ENCODE data around the gene PDE11A.

The PDE11A gene

DNA sequence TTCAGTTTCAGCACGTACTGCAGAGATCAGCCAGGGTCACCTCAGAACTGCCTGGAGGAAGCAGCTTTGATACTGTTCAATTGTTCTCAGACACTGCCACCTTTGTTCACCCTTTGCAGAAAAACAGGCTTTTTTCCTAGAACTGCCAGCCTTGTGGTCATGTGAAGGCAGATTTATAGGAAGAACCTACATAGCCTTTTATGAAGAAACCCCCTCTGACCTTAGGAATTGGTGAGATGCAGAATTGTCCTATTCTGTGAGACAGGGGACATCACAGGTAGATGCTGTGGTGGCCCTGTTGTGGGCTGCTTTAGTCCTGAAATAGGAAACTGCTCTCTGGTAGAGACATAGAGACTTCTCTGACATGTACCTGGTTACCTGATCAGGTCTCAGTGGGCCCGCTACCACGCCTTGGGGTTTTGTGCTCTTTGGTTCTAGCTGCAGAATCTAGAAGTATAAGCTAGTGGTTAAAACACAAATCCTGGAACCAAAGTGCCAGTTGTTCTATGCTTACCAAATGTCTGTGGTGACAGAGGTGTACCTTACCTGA lies 473.4 kb downstream of the PDE11A start:
- H3K4me3 ChIP-seq (ENCODE audit: extremely low read depth, insufficient read depth, low read length, poor library complexity, severe bottlenecking): no peak overlapping the region
- H3K4me1 ChIP-seq (ENCODE audit: control insufficient read depth, insufficient read depth, low read length, poor library complexity, severe bottlenecking): no peaks in the 10 kb centered on the region
- no peak overlapping the region for H3K27ac ChIP-seq (ENCODE audit: low read depth, low read length, severe bottlenecking)
- H3K9me3 ChIP-seq (ENCODE audit: control insufficient read depth, low read length): no peaks in the 10 kb centered on the region
- 71 to 91% methylated on average over 1 to 3 of the region's 3 CpGs for WGBS, 2 experiments (ENCODE audit: insufficient coverage in 2 of 2)
- H3K36me3 ChIP-seq (ENCODE audit: control insufficient read depth, insufficient read depth, low read length): no peaks in the 10 kb centered on the region

DNA sequence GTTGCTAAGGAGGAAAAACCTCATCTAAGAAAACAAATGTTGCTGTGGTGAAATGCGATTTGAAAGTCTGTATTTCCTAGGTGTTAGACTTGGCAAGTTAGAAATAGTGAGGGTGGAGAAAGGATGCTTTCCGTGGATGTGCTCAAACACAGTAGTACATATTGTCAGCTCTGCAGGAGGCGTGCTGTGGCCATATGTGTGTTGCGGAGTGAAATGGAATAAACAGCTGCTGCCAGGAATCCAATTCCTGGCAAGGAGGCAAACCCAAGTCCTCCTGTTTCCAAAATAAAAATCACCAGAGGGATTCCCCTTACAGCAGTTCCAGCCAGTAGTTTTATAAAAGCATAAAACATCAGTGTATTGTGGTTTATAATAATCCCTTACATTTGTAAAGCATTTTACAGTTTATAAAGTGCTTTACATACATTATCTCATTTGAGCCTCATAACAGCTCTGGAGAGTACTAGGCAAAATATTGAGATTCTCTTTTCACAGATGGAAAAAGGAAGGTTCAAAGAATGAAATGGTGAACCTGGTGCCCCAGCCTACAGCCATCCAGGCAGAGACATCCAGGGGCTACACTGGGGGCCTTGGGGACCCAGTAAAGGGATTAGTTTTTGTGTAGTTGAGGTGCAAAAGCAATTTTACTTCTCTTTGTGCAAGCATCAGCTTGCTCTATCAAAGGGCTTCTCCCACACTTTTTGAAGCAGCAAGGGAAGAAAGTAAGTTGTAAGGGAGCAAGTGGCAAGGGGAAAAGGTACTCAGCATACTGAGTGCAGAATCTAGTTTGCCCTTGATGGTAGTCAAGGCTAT lies 474.0 kb downstream of the PDE11A start:
- H3K4me1 ChIP-seq (ENCODE audit: control insufficient read depth, insufficient read depth, low read length, poor library complexity, severe bottlenecking): no peaks in the 10 kb centered on the region
- no peaks in the 10 kb centered on the region for H3K36me3 ChIP-seq (ENCODE audit: control insufficient read depth, insufficient read depth, low read length)
- no peak overlapping the region for H3K27ac ChIP-seq (ENCODE audit: low read depth, low read length, severe bottlenecking)
- 75 to 77% methylated on average over 2 to 3 of the region's 4 CpGs for WGBS, 2 experiments (ENCODE audit: insufficient coverage in 2 of 2)
- H3K9me3 ChIP-seq (ENCODE audit: control insufficient read depth, low read length): no peaks in the 10 kb centered on the region
- H3K4me3 ChIP-seq (ENCODE audit: extremely low read depth, insufficient read depth, low read length, poor library complexity, severe bottlenecking): no peak overlapping the region

DNA sequence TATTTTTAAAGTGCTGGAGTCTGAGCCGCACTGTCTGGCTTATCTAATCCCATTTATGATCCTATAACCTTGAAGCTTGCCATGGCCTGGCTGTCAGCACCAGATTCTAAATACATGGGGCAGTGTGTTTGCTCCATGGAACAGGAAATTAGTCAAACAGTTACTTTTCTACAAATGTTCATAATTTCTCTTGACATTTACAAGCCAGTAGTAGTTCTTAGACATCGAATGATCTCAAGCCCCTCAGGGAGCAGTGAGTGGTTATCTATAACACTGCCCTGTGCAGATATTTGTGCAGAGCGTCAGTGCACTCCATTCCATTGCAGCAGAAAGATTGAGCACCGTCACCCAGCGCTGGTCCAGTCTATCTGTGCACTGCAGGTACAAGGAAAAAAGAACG lies 474.8 kb downstream of the PDE11A start:
- no peak overlapping the region for H3K27ac ChIP-seq (ENCODE audit: low read depth, low read length, severe bottlenecking)
- no peaks in the 10 kb centered on the region for H3K36me3 ChIP-seq (ENCODE audit: control insufficient read depth, insufficient read depth, low read length)
- H3K9me3 ChIP-seq (ENCODE audit: control insufficient read depth, low read length): no peaks in the 10 kb centered on the region
- H3K4me1 ChIP-seq (ENCODE audit: control insufficient read depth, insufficient read depth, low read length, poor library complexity, severe bottlenecking): no peaks in the 10 kb centered on the region
- no peak overlapping the region for H3K4me3 ChIP-seq (ENCODE audit: extremely low read depth, insufficient read depth, low read length, poor library complexity, severe bottlenecking)
- 92 to 93% methylated on average over 5 to 6 of the region's 6 CpGs for WGBS, 2 experiments (ENCODE audit: insufficient coverage in 2 of 2)

DNA sequence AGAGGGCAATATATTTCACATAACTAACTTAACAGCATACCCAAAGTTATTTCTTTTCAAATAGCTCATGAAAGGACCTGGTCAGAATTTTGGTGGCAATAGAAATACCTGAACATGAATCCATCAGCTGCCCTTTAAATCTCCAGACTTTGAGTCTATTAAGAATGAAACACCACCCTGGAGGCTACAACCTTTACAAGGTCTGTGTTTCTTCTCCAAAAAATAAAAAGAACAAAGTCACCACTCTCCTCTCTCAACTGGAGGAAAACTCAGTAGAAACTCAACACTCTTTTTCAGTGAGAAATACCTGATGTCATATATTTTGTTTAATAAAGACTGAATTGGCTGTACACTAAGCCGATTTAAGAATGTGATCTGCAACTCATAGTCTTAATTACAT lies 475.7 kb downstream of the PDE11A start:
- Histone ChIP-seq H3K4me3 (ENCODE audit: extremely low read depth, insufficient read depth, low read length, poor library complexity, severe bottlenecking) (no peak overlapping the region), H3K36me3 (ENCODE audit: control insufficient read depth, insufficient read depth, low read length) (no peaks in the 10 kb centered on the region), H3K27ac (ENCODE audit: low read depth, low read length, severe bottlenecking) (no peak overlapping the region), H3K9me3 (ENCODE audit: control insufficient read depth, low read length) (no peaks in the 10 kb centered on the region), H3K4me1 (ENCODE audit: control insufficient read depth, insufficient read depth, low read length, poor library complexity, severe bottlenecking) (no peaks in the 10 kb centered on the region)
- no CpG with 5 or more reads among the region's 1 CpG for WGBS, 2 experiments (ENCODE audit: insufficient coverage in 2 of 2)

DNA sequence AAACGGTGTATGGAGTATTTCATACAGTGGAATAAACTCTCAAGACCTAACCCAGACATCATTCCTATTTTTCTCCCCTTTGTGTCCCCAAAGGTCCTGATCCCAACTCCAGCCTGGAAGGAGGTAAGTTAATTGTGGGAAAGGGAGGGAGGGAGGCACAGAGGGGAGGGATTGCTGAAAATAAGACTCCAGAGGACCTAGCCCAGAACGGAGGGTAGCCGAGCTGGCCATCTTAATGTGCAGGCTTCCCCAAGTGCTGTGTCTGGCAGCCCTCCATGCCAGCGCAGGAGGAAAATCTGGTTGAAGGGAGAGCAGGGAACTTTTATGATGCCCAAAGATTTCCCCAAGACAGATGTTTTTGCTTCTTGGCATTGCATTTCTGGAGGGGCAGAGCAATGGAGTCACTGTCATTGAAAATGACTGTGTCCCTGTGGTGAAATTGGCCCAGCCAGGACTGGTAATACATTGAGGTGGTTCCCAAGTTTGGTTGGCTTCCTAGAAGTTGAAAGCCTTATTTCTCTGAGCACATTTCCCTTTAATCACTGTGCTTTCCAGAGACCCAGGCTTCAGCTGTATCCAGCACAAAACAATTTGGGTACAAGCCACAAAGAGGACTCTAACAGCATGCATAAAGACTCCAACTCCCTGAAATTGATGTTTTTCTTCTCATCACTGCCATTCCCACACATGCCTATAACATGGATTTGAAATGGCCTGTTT lies 477.3 kb downstream of the PDE11A start:
- Histone ChIP-seq H3K4me1 (ENCODE audit: control insufficient read depth, insufficient read depth, low read length, poor library complexity, severe bottlenecking) (no peaks in the 10 kb centered on the region), H3K27ac (ENCODE audit: low read depth, low read length, severe bottlenecking) (no peak overlapping the region)
- 94 to 100% methylated on average over 2 to 3 of the region's 4 CpGs for WGBS, 2 experiments (ENCODE audit: insufficient coverage in 2 of 2)

DNA sequence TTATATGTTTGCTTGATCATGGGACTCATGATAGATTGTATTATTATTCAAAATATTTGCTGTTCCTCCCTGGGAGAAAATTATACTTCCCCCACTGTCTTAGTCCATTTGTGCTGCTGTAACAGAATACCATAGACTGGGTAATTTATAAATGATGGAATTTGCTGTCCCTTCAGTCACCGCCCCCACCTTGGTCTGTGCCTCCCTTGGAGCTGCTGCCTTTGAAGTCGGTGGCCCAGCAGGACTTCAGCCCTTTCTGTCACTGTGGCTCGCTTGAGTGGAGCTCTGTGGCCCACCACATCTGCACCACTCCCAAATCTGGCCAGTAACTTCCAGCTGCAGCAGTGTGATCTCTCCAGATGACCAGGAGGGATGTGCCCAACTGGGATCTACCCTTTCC lies 479.2 kb downstream of the PDE11A start:
- no peak overlapping the region for H3K27ac ChIP-seq (ENCODE audit: low read depth, low read length, severe bottlenecking)
- no peaks in the 10 kb centered on the region for H3K9me3 ChIP-seq (ENCODE audit: control insufficient read depth, low read length)
- no peaks in the 10 kb centered on the region for H3K4me1 ChIP-seq (ENCODE audit: control insufficient read depth, insufficient read depth, low read length, poor library complexity, severe bottlenecking)
- 88% methylated on average over 2 of the region's 3 CpGs; no CpG with 5 or more reads in 1 of the 2 experiments for WGBS, 2 experiments (ENCODE audit: insufficient coverage in 2 of 2)
- H3K4me3 ChIP-seq (ENCODE audit: extremely low read depth, insufficient read depth, low read length, poor library complexity, severe bottlenecking): no peak overlapping the region
- no peaks in the 10 kb centered on the region for H3K36me3 ChIP-seq (ENCODE audit: control insufficient read depth, insufficient read depth, low read length)

More for the DNA sequence above, 477.3 kb downstream of the PDE11A start:
- H3K36me3 ChIP-seq (ENCODE audit: control insufficient read depth, insufficient read depth, low read length): no peaks in the 10 kb centered on the region
- H3K9me3 ChIP-seq (ENCODE audit: control insufficient read depth, low read length): no peaks in the 10 kb centered on the region
- no peak overlapping the region for H3K4me3 ChIP-seq (ENCODE audit: extremely low read depth, insufficient read depth, low read length, poor library complexity, severe bottlenecking)

DNA sequence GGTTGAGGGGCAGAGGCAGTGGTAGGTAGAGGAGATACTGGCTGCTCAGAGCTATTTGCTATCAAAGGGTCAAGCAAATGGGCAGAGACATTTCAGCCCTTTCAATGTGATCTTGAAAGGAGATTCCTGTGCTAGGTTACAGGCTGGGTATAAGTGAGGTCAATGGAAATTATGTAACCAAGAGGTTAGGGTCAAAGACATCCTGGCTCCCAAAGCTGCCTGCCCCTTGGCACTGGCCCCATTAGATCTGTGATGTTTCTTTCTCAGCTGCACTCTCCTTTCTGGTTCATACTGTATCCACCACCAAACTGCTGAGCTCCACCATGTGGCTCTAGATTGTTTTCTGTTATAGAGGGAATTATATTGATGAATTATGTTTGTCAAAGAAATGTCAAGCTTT lies 479.6 kb downstream of the PDE11A start:
- H3K9me3 ChIP-seq (ENCODE audit: control insufficient read depth, low read length): no peaks in the 10 kb centered on the region
- H3K4me3 ChIP-seq (ENCODE audit: extremely low read depth, insufficient read depth, low read length, poor library complexity, severe bottlenecking): no peak overlapping the region
- H3K4me1 ChIP-seq (ENCODE audit: control insufficient read depth, insufficient read depth, low read length, poor library complexity, severe bottlenecking): no peaks in the 10 kb centered on the region
- H3K27ac ChIP-seq (ENCODE audit: low read depth, low read length, severe bottlenecking): no peak overlapping the region
- H3K36me3 ChIP-seq (ENCODE audit: control insufficient read depth, insufficient read depth, low read length): no peaks in the 10 kb centered on the region

DNA sequence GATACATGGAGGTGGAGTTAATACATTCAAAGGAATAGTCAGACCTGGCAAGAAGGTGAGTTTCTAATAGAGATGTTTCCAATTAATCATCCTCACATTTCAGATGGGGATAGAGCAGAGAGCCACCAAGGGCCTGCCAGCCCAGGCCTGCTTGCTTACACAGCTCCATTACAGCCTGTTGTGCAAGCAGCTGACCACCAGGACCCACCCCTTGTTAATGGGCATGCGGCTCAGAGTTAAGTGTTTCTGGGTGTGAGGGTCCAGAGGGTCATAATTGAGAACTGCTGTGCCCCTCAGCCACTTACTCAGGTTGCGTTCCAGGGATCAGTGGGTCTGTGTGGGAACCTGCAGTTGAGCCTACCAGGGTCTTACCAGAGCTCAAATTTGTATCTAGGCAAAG lies 480.2 kb downstream of the PDE11A start:
- no peaks in the 10 kb centered on the region for H3K36me3 ChIP-seq (ENCODE audit: control insufficient read depth, insufficient read depth, low read length)
- no peaks in the 10 kb centered on the region for H3K4me1 ChIP-seq (ENCODE audit: control insufficient read depth, insufficient read depth, low read length, poor library complexity, severe bottlenecking)
- H3K9me3 ChIP-seq (ENCODE audit: control insufficient read depth, low read length): no peaks in the 10 kb centered on the region
- H3K4me3 ChIP-seq (ENCODE audit: extremely low read depth, insufficient read depth, low read length, poor library complexity, severe bottlenecking): no peak overlapping the region
- H3K27ac ChIP-seq (ENCODE audit: low read depth, low read length, severe bottlenecking): no peak overlapping the region
- 94 to 100% methylated on average over 2 of the region's 2 CpGs for WGBS, 2 experiments (ENCODE audit: insufficient coverage in 2 of 2)

DNA sequence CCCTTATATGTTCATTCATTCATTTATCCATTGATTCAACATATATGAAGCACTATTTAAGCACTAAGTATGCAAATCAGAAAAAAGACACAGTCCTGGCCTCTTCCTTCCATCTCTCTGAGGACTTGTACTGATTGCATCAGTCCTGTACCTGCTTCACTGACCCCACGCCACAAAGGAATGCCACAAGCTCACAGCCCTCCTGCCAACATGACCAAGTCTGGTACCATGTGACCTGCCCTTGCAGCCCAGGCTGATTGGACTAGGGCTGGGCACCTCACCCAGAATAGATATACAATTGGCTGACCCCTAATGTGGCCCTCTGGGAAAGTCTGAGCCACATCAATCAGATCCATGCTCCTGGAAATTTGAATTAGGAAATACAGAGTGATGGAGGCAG lies 483.4 kb downstream of the PDE11A start:
- Histone ChIP-seq H3K9me3 (ENCODE audit: control insufficient read depth, low read length) (no peaks in the 10 kb centered on the region), H3K27ac (ENCODE audit: low read depth, low read length, severe bottlenecking) (no peak overlapping the region), H3K36me3 (ENCODE audit: control insufficient read depth, insufficient read depth, low read length) (no peaks in the 10 kb centered on the region), H3K4me3 (ENCODE audit: extremely low read depth, insufficient read depth, low read length, poor library complexity, severe bottlenecking) (no peak overlapping the region), H3K4me1 (ENCODE audit: control insufficient read depth, insufficient read depth, low read length, poor library complexity, severe bottlenecking) (no peaks in the 10 kb centered on the region)
- WGBS, 2 experiments (ENCODE audit: insufficient coverage in 2 of 2): 83% methylated on average over 1 of the region's 1 CpG

DNA sequence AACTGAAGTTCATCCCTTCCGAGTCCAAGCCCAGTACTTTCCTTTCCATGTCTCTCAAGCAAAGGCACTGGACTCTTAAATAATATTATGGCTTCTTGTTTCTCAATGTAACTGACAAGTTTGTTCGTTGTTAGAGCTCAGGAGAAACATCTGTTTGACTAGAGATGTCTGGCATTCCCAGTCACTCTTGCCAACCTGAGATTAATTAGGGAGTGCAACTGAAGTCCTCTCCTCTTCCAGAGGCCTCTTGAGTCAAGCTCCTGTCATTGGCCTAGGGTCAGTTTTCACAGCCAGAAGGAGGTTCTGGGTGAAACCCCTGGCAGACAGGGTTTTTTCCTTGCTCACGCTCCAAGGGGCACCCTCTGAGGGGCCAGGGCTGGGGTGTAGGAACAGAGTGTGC lies 483.9 kb downstream of the PDE11A start:
- Histone ChIP-seq H3K4me1 (ENCODE audit: control insufficient read depth, insufficient read depth, low read length, poor library complexity, severe bottlenecking) (no peaks in the 10 kb centered on the region), H3K4me3 (ENCODE audit: extremely low read depth, insufficient read depth, low read length, poor library complexity, severe bottlenecking) (no peak overlapping the region), H3K36me3 (ENCODE audit: control insufficient read depth, insufficient read depth, low read length) (no peaks in the 10 kb centered on the region), H3K9me3 (ENCODE audit: control insufficient read depth, low read length) (no peaks in the 10 kb centered on the region), H3K27ac (ENCODE audit: low read depth, low read length, severe bottlenecking) (no peak overlapping the region)
- 80 to 100% methylated on average over 1 to 2 of the region's 3 CpGs for WGBS, 2 experiments (ENCODE audit: insufficient coverage in 2 of 2)

DNA sequence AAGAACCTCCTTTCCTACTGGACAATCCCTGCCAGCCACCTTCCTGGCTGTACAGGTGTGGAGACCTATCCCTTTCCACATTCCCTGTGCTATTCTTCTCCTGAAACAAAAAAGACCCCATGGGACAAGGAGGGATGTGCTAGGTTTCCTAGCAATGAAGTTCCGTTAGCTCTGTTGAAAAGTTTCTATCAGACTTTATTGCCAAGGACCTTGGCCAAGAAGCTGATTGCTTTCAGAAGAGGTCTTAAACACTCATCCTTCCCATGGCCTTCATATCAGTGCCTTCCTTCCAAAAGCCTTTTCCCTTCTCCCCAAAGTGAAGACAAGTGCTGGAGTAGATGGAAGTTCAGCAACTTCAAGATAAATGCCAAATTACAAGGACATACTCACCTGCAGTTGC lies 485.2 kb downstream of the PDE11A start:
- 100% methylated on average over 1 of the region's 1 CpG; no CpG with 5 or more reads in 1 of the 2 experiments for WGBS, 2 experiments (ENCODE audit: insufficient coverage in 2 of 2)
- Histone ChIP-seq H3K36me3 (ENCODE audit: control insufficient read depth, insufficient read depth, low read length) (no peaks in the 10 kb centered on the region), H3K4me3 (ENCODE audit: extremely low read depth, insufficient read depth, low read length, poor library complexity, severe bottlenecking) (no peak overlapping the region), H3K4me1 (ENCODE audit: control insufficient read depth, insufficient read depth, low read length, poor library complexity, severe bottlenecking) (no peaks in the 10 kb centered on the region), H3K27ac (ENCODE audit: low read depth, low read length, severe bottlenecking) (no peak overlapping the region), H3K9me3 (ENCODE audit: control insufficient read depth, low read length) (no peaks in the 10 kb centered on the region)

All from mesodermal cell (in vitro differentiated cells).